ENCODE data around the gene NUDT16. TPM values are rescaled to one million over a fixed set of nuclear protein-coding genes. Genes with fewer than 3 reads are reported as not detected.
"Not testable (repeated sequence)": the region's sequence is repeated elsewhere in the genome, so short reads cannot be mapped to it uniquely, and the experiment has no call there.

NUDT16 gene
- polyA plus RNA-seq, 1 experiment, result 5.4 TPM

- H3K27me3 ChIP-seq (ENCODE audit: control insufficient read depth, insufficient read depth, low read length), result no peaks in the 10 kb centered on the region
- no peak overlapping the region for H3K4me3 ChIP-seq (ENCODE audit: low read depth, low read length)
- TF ChIP-seq CTCF (IDR thresholded peaks at IDR 0.05; ENCODE audit: insufficient read depth, low read depth, low read length), result no peak
- no peak for DNase-seq (ENCODE audit: low read depth)
- H3K36me3 ChIP-seq (ENCODE audit: control insufficient read depth, insufficient read depth, low read length), result peaks cover 2% of the 10 kb centered on the region
- CTCF ChIA-PET, result interaction anchor here (0.8 kb wide), 1 partner anchor 9 kb away, joined by 3 read pairs; no protein-coding TSS in a partner anchor
- POLR2A ChIA-PET, result no interaction called here
Measured at GRCh38 chr3:131370935-131371687, 10.5 kb upstream of the NUDT16 start.

GRCh38 chr3:131371688-131372066, 9.9 kb upstream of the NUDT16 start:
- H3K4me3 ChIP-seq (ENCODE audit: low read depth, low read length), result no peak overlapping the region
- DNase-seq (ENCODE audit: low read depth), result no peak
- TF ChIP-seq CTCF (IDR thresholded peaks at IDR 0.05; ENCODE audit: insufficient read depth, low read depth, low read length), result no peak
- CTCF ChIA-PET, result interaction anchor here (0.8 to 0.9 kb wide), 2 partner anchors 8 to 9 kb away, joined by 3 read pairs; no protein-coding TSS in a partner anchor
- POLR2A ChIA-PET, result no interaction called here
- no peaks in the 10 kb centered on the region for H3K27me3 ChIP-seq (ENCODE audit: control insufficient read depth, insufficient read depth, low read length)
- H3K36me3 ChIP-seq (ENCODE audit: control insufficient read depth, insufficient read depth, low read length), result peaks cover 4% of the 10 kb centered on the region

GRCh38 chr3:131374741-131375140, 6.8 kb upstream of the NUDT16 start:
- no peak overlapping the region for H3K4me3 ChIP-seq (ENCODE audit: low read depth, low read length)
- no peak for DNase-seq (ENCODE audit: low read depth)
- peaks cover 4% of the 10 kb centered on the region for H3K36me3 ChIP-seq (ENCODE audit: control insufficient read depth, insufficient read depth, low read length)
- H3K27me3 ChIP-seq (ENCODE audit: control insufficient read depth, insufficient read depth, low read length), result no peaks in the 10 kb centered on the region
- POLR2A ChIA-PET, result no interaction called here
- CTCF ChIA-PET, result no interaction called here
- no peak for TF ChIP-seq CTCF (IDR thresholded peaks at IDR 0.05; ENCODE audit: insufficient read depth, low read depth, low read length)

- H3K36me3 ChIP-seq (ENCODE audit: control insufficient read depth, insufficient read depth, low read length); H3K27me3 ChIP-seq (ENCODE audit: control insufficient read depth, insufficient read depth, low read length); DNase-seq (ENCODE audit: low read depth): not testable (repeated sequence)
- POLR2A ChIA-PET, result interaction anchor here (0.5 kb wide), 1 partner anchor 142 kb away, joined by 4 read pairs; no protein-coding TSS in a partner anchor
- peak overlapping the region; percentile 95 for H3K4me3 ChIP-seq (ENCODE audit: low read depth, low read length)
- CTCF ChIA-PET, result interaction anchor here (1.3 to 1.7 kb wide), 2 partner anchors 16 to 21 kb away, joined by 4 to 6 read pairs; no protein-coding TSS in a partner anchor
Measured at GRCh38 chr3:131380821-131381444, 641 bp upstream of the NUDT16 start.

GRCh38 chr3:131386429-131387165, 5.0 kb downstream of the NUDT16 start:
- POLR2A ChIA-PET, result no interaction called here
- no peak for DNase-seq (ENCODE audit: low read depth)
- CTCF ChIA-PET, result interaction anchor here (0.5 kb wide), 2 partner anchors 317 to 391 kb away, joined by 3 read pairs; no protein-coding TSS in a partner anchor

More at GRCh38 chr3:131386429-131387165, 5.0 kb downstream of the NUDT16 start:
- no peaks in the 10 kb centered on the region for H3K27me3 ChIP-seq (ENCODE audit: control insufficient read depth, insufficient read depth, low read length)
- TF ChIP-seq CTCF (IDR thresholded peaks at IDR 0.05; ENCODE audit: insufficient read depth, low read depth, low read length), result no peak
- no peak overlapping the region for H3K4me3 ChIP-seq (ENCODE audit: low read depth, low read length)
- H3K36me3 ChIP-seq (ENCODE audit: control insufficient read depth, insufficient read depth, low read length), result peaks cover 2% of the 10 kb centered on the region; the same call in 1 of the 2 replicates

Data from BJ (cell line).